Astrocyte (in vitro differentiated cells and primary cell): Measurements from ENCODE around the gene ALPG. TPM values are rescaled to one million over a fixed set of nuclear protein-coding genes. Genes with fewer than 3 reads are reported as not detected.

Source experiments
- DNase-seq: peaks from one replicate; pipeline ENCODE4 v3.0.0-alpha.2; 2010; ENCODE audit warnings: low read depth
- FAIRE-seq: peaks from 2 replicates; lab custom pipeline; 2011; peaks lifted over from hg19 to GRCh38; lab: Jason Lieb, UNC
- H2AFZ ChIP-seq: 2 replicates; pipeline ENCODE4 v1.6.0; 2012; ENCODE audit warnings: low read depth, low read length, inconsistent platforms
- H3K27ac ChIP-seq: 2 replicates; pipeline ENCODE4 v1.5.1; 2011; ENCODE audit warnings: low read depth, low read length, inconsistent platforms
- H3K27me3 ChIP-seq: 2 replicates; pipeline ENCODE4 v1.6.0; 2011; ENCODE audit warnings: low read length, inconsistent platforms; ENCODE audit not compliant: insufficient read depth
- H3K36me3 ChIP-seq: 2 replicates; pipeline ENCODE4 v1.5.1; 2011; ENCODE audit warnings: low read length, inconsistent platforms; ENCODE audit not compliant: insufficient read depth
- H3K4me1 ChIP-seq: 2 replicates; pipeline ENCODE4 v1.5.1; 2011; ENCODE audit warnings: low read length, inconsistent platforms; ENCODE audit not compliant: insufficient read depth
- H3K4me2 ChIP-seq: 2 replicates; pipeline ENCODE4 v1.6.0; 2012; ENCODE audit warnings: low read length, inconsistent platforms
- H3K4me3 ChIP-seq: 2 replicates; pipeline ENCODE4 v1.5.1; 2011; ENCODE audit warnings: low read depth, mild to moderate bottlenecking, low read length, inconsistent platforms; ENCODE audit not compliant: insufficient read depth
- H3K79me2 ChIP-seq: 2 replicates; pipeline ENCODE4 v1.6.0; 2012; ENCODE audit warnings: mild to moderate bottlenecking, low read length, inconsistent platforms; ENCODE audit not compliant: insufficient read depth
- H3K9ac ChIP-seq: 2 replicates; pipeline ENCODE4 v1.6.0; 2012; ENCODE audit warnings: mild to moderate bottlenecking, low read length, inconsistent platforms
- H3K9me3 ChIP-seq: 2 replicates; pipeline ENCODE4 v1.5.1; 2012; ENCODE audit warnings: low read depth, mild to moderate bottlenecking, low read length, inconsistent platforms; ENCODE audit not compliant: insufficient read depth
- H4K20me1 ChIP-seq: 2 replicates; pipeline ENCODE4 v1.6.0; 2012; ENCODE audit warnings: low read length, inconsistent platforms; ENCODE audit not compliant: insufficient read depth
- H3K27ac Mint-ChIP-seq: one replicate; pipeline ENCODE4 v1.8.0; 2021; ENCODE audit warnings: mild to moderate bottlenecking, mixed read lengths; ENCODE audit not compliant: unreplicated experiment
- H3K27me3 Mint-ChIP-seq: one replicate; pipeline ENCODE4 v1.8.0; 2021; ENCODE audit warnings: low read depth, mixed read lengths; ENCODE audit not compliant: unreplicated experiment
- H3K36me3 Mint-ChIP-seq: one replicate; pipeline ENCODE4 v1.8.0; 2021; ENCODE audit warnings: low read depth, mixed read lengths; ENCODE audit not compliant: unreplicated experiment
- H3K4me1 Mint-ChIP-seq: one replicate; pipeline ENCODE4 v1.8.0; 2021; ENCODE audit warnings: low read depth, mixed read lengths; ENCODE audit not compliant: unreplicated experiment
- H3K4me3 Mint-ChIP-seq: one replicate; pipeline ENCODE4 v1.8.0; 2021; ENCODE audit warnings: mild to moderate bottlenecking, moderate library complexity, mixed read lengths; ENCODE audit not compliant: unreplicated experiment
- H3K9me3 Mint-ChIP-seq: one replicate; pipeline ENCODE4 v1.8.0; 2021; ENCODE audit warnings: mild to moderate bottlenecking, mixed read lengths; ENCODE audit not compliant: unreplicated experiment
- CTCF ChIP-seq: IDR thresholded peaks from 2 replicates; pipeline ENCODE4 v1.5.1; 2011; ENCODE audit warnings: low read depth, mild to moderate bottlenecking, inconsistent platforms, low read length, moderate library complexity; ENCODE audit not compliant: insufficient read depth
- EZH2 ChIP-seq: IDR thresholded peaks from 2 replicates; pipeline ENCODE4 v1.6.1; 2012; ENCODE audit warnings: mild to moderate bottlenecking, low read length, inconsistent platforms; ENCODE audit not compliant: insufficient read depth
- total RNA-seq: library from RNA; stranded (reverse); gene quantifications from 2 replicates; pipeline ENCODE4 v1.2.1, GENCODE V29; 2021

The ALPG gene
- total RNA-seq, 1 donor from 2014 or later = 0.27 TPM

GRCh38 chr2:232434091-232434490, 27.4 kb downstream of the ALPG start:
- Histone ChIP-seq H3K4me3 (no peak overlapping the region), H3K4me1 (no peaks in the 10 kb centered on the region), H3K9me3 (no peaks in the 10 kb centered on the region), H3K27ac (no peak overlapping the region), H3K9ac (no peak overlapping the region), H3K36me3 (no peaks in the 10 kb centered on the region), H3K27me3 (peaks cover 4% of the 10 kb centered on the region), H4K20me1 (no peaks in the 10 kb centered on the region), H3K4me2 (no peak overlapping the region), H2AFZ (no peak overlapping the region), H3K79me2 (no peaks in the 10 kb centered on the region)
- no peaks in the 10 kb centered on the region for H3K36me3 Mint-ChIP-seq
- no peaks in the 10 kb centered on the region for H3K9me3 Mint-ChIP-seq
- TF ChIP-seq CTCF (no peak), EZH2 (no peak)
- FAIRE-seq (no peak), DNase-seq (no peak)
- peaks cover 38% of the 10 kb centered on the region for H3K27me3 Mint-ChIP-seq
- H3K4me1 Mint-ChIP-seq = no peaks in the 10 kb centered on the region
- H3K27ac Mint-ChIP-seq = no peak overlapping the region
- no peak overlapping the region for H3K4me3 Mint-ChIP-seq

- no peaks in the 10 kb centered on the region for H3K4me1 ChIP-seq
- no peak overlapping the region for H3K4me2 ChIP-seq
- H3K79me2 ChIP-seq = no peaks in the 10 kb centered on the region
- no peak overlapping the region for H3K4me3 ChIP-seq
- no peaks in the 10 kb centered on the region for H3K9me3 ChIP-seq
- DNase-seq (no peak), FAIRE-seq (no peak)
- H3K4me3 Mint-ChIP-seq = no peak overlapping the region
- TF ChIP-seq EZH2 (no peak), CTCF (no peak)
- no peak overlapping the region for H3K27ac Mint-ChIP-seq
- no peak overlapping the region for H3K27ac ChIP-seq
- no peaks in the 10 kb centered on the region for H3K36me3 ChIP-seq
- H3K27me3 Mint-ChIP-seq = peaks cover 38% of the 10 kb centered on the region
- H3K4me1 Mint-ChIP-seq = no peaks in the 10 kb centered on the region
- no peaks in the 10 kb centered on the region for H3K36me3 Mint-ChIP-seq
- no peaks in the 10 kb centered on the region for H3K9me3 Mint-ChIP-seq
- no peak overlapping the region for H3K9ac ChIP-seq
- H4K20me1 ChIP-seq = no peaks in the 10 kb centered on the region
- H3K27me3 ChIP-seq = peaks cover 4% of the 10 kb centered on the region
- no peak overlapping the region for H2AFZ ChIP-seq
Observed at GRCh38 chr2:232434563-232435374, 28.1 kb downstream of the ALPG start.

GRCh38 chr2:232435375-232435648, 28.7 kb downstream of the ALPG start:
- Mint-ChIP-seq H3K4me3 (no peak overlapping the region), H3K27ac (peak overlapping the region; percentile 41), H3K36me3 (no peaks in the 10 kb centered on the region), H3K4me1 (no peaks in the 10 kb centered on the region), H3K27me3 (peaks cover 38% of the 10 kb centered on the region), H3K9me3 (no peaks in the 10 kb centered on the region)
- no peak overlapping the region for H3K4me3 ChIP-seq
- H3K79me2 ChIP-seq = no peaks in the 10 kb centered on the region
- H3K9me3 ChIP-seq = no peaks in the 10 kb centered on the region
- no peaks in the 10 kb centered on the region for H3K4me1 ChIP-seq
- H4K20me1 ChIP-seq = no peaks in the 10 kb centered on the region
- TF ChIP-seq EZH2 = no peak
- no peak for TF ChIP-seq CTCF
- H3K9ac ChIP-seq = no peak overlapping the region
- H3K36me3 ChIP-seq = no peaks in the 10 kb centered on the region
- H3K27me3 ChIP-seq = peaks cover 4% of the 10 kb centered on the region
- no peak for FAIRE-seq
- H3K4me2 ChIP-seq = no peak overlapping the region
- H2AFZ ChIP-seq = no peak overlapping the region
- DNase-seq = no peak
- no peak overlapping the region for H3K27ac ChIP-seq
